ENCODE results near the gene NRXN3.

The NRXN3 gene

DNA sequence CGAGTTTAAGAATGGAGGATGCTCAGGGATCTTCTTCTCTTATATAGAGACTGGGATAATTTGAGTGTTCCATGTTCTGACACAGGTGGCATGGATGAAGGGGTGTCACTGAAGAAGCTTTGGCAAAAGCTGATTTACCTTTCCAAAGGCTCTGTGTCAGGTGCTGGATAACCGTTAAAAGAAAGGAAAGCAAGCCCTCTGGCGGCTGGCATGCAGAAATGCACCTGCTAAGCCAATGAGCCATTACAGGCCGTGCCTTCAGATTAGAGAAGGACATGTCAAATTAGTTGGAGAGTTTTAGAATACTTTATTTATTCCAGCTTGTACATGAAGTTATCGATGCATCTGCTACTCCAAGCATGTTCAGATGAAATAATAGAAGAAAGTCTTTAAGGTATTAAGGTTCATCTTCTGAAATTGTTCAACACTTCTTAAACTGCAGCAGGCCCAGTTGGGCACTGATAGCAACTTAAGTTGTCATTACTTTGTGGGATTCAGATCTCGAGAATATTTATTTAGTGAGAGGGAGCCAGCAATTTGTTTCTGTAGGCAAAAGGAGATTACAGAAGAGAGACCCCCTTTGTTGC lies 678.2 kb downstream of the NRXN3 start:
- peak; percentile 32 to 42 (median 38) for DNase-seq

DNA sequence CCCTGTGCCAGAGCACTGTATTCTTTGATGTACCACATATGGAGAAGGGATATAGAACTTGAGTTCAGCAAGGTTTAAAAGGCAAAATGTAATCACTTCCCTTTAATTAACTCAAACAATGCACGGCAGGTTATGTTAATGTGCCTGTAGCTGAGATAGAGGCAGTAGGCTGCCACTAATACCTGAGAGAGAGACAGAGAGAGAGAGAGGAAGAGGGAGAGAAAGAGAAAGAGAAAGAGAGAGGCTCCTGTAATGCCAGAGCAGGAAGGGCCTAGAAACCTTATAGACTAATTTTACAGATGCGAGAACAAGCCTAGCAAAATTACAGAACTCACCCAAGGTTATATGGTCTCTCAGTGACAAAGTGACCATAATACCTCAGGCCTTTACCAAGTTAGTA lies 679.8 kb downstream of the NRXN3 start:
- DNase-seq = no peak

GRCh38 chr14:78851189-78851588 lies 681.0 kb downstream of the NRXN3 start:
- no peak for DNase-seq

GRCh38 chr14:78852040-78852439 lies 681.9 kb downstream of the NRXN3 start:
- no peak for DNase-seq

- DNase-seq = no peak
These were observed 687.8 kb downstream of the NRXN3 start for GRCh38 chr14:78857974-78858373.

DNA sequence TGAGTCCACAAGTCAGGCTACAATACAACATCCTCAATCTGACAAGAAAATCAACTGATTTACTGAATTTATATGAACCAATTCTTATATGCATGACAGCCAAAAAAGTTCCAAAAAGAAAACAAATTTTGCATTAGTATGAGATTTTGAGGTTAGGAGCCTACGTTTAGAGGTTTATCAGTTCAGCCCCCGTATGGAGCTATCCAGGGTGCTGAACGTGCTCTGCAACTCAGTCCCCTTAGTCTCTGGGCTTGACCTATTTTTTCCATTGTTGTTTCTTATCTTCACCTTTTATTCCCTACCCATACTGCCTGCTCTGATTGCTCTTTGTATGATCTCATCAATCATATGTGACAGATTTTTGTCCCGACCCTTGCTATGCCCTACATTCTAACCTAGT lies 693.0 kb downstream of the NRXN3 start:
- peak; percentile 25 to 52 (median 37) for DNase-seq

DNA sequence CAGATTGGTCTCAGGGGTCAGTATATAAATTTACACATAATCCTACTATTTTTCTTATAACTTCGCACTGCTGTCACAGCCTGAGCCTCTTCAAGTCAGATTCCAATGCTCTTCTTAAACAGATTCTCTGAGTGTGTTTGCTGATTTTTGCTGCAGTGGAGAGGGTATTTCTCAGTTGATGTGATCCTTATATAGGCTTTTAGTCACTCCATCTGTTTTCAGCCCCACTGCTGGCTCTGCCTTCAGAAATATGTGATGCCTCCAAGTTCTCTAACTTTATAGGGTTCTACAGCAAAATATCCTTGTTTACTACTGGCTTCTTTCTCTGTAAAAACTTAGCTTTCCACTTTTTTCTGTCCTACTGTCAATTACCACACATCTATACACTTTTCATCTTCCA lies 702.7 kb downstream of the NRXN3 start:
- DNase-seq = no peak

DNA sequence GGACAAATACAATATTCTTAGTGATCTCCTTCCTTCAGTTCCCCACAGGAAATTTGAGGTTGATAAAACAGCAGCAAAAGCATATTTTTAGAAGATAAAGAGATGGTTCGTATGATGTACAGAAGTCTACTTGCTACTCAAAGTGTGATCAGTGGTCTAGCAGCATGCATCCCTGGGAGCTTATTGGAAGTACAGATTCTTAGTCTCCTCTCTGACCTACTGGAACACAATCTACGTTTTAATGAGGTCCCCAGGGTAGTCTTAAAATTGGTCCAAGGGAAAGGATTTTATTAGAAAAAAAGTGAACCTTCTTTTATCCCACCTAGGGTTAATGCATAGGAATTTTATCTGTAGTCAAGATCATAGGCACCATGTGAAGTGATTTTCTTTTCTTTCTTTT lies 703.4 kb downstream of the NRXN3 start:
- no peak for DNase-seq

DNA sequence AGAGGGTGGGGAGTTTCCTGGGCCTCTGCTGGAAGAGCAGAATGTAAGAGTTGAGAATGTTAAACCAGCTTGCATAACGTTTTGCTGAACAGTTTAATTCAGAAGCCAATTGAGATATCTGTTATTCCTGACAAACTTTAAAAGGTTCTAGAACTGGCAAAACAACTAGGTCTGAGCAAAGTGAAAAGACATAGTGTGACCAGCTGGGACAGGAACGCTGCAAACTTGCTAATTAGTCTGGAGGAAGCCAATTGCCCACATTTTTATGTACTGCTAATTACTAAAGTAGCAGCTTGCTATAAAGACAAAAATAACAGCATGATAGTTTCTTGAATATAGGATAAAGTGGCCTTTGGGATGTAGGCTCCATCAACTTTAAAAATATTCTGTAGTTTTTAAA lies 704.9 kb downstream of the NRXN3 start:
- no peak for DNase-seq

- no peak for DNase-seq
These were observed 715.7 kb downstream of the NRXN3 start for GRCh38 chr14:78885884-78886283.

- DNase-seq = no peak
These were observed 727.3 kb downstream of the NRXN3 start for GRCh38 chr14:78897443-78897842.

- peak; percentile 19 to 43 (median 28) for DNase-seq
These were observed 731.9 kb downstream of the NRXN3 start for GRCh38 chr14:78902010-78902623.

GRCh38 chr14:78904094-78904493 lies 733.9 kb downstream of the NRXN3 start:
- DNase-seq = no peak

DNA sequence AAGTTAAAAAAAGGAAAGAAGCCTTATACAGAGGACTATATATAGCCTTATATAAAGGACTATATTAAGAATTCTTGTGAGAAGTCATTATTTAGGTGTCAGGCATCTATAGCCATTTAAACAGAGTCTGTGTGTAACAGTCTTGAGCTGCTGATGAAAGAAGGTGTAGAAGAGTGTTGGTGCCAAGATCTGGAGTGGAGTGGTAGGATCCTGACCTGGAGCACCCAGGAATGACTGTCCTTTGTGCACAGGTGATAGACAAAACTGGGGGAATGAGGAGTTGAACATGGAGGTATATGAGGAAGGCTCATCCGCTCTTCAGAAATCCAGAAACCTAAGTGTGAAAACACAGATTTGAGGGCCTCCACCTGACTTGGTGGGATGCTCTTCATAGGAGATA lies 747.3 kb downstream of the NRXN3 start:
- DNase-seq = no peak

DNA sequence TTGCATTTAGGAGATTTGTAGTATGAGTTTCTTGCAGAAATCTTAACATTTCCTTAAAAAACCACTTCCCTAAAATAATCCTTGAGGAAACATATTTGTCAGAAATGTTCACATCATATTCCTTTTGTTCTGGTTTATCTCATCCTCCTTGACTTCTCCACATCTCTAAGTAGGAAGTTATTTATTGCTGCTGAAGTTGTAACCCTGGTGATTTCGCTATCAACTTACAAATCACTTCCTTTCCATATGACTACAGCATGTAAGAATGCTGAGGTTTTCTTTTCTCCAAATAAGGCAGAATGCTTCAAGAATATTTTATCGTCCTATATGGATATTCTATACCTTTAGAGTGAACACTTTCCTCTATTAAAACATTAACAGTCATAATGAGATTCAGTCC lies 751.7 kb downstream of the NRXN3 start:
- no peak for DNase-seq

DNA sequence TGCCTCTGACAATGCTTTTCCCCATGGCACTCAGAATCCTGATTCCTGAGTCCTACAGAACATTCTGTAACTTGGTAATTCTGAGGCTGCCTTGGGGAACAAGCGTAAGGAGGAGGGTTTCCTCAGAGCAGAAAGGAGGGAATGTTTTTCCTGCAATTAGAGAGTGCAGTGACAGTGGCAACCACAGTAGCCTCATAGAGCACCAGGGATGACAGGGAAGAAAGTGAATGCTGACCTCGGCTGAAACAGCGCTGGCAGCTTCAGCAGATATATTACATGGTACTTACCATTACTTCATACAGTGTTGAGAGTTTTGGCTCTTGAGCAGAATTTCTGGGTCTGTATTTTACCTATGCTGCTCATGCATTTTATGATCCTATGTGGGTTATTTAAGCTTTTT lies 757.1 kb downstream of the NRXN3 start:
- no peak for DNase-seq

DNA sequence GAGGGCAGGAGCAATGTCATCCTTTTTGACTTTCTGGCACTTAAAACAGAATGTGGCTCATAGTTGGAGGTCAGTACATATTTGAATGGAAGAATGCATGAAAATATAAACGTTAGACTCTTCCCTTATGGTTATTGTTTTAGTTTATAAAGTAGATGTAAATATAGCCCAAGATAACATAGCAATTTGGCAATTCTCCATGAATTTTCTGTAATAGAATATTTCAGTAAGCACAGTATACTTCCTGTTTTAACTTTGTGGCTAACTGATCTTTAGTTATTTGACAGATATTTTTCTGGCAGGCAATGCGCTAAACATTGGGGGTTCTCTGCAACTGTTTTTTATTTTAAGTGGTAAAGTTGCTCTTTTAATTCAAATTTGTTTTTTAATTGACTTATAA lies 763.0 kb downstream of the NRXN3 start:
- DNase-seq = no peak

- DNase-seq = peak; percentile 15 to 22 (median 19)
These were observed 763.9 kb downstream of the NRXN3 start for GRCh38 chr14:78933948-78934524.

DNA sequence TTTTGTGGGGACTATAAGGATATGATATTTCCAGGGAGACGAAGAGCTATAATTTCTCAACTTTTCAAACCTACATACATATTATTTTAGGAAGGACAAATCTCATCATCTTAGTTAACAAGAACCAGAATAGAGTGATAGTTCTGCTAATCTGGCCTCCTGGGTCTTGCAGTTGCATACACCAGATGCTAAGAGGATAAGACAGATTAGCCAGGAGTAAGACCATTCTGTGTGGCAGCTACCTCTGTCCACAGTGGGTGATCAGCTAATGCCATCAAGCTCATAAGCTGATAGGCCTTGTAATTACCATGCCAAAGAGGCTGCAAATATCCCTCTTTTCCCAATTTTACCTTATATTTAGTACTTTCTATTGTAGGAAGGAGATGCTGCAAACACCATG lies 776.8 kb downstream of the NRXN3 start:
- DNase-seq = no peak

GRCh38 chr14:78947681-78948080 lies 777.5 kb downstream of the NRXN3 start:
- no peak for DNase-seq

- DNase-seq = no peak
These were observed 780.5 kb downstream of the NRXN3 start for GRCh38 chr14:78950649-78951048.

- DNase-seq = no peak
These were observed 781.4 kb downstream of the NRXN3 start for GRCh38 chr14:78951602-78952001.

DNA sequence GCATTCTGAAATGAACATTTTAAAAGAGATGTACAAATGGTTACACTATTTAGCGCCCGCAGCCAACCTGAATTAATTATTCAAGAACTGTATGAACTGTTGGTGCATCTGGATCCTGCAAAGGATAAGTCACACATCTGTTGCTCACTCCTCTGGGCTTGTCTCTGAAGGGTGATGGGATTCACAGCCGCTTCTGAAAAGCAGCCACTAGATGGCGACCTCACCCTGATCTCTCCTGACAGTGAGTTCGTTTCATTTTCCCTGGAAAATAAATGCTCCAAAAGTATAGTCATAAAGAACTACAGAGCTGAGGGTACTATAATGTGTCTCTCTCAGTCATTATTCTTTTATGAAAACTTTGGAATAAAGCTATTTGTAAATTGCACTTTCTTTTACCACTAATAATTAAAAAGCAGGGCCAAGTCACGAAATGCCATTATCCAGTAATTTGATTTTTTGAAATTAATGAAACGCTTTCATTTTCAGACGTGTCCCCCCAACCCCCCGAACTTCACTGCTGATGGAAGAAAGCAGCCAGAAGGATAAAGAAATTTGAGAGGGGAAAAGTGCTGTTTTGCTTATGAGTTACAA lies 789.6 kb downstream of the NRXN3 start:
- DNase-seq = peak; percentile 71 to 81 (median 77)

DNA sequence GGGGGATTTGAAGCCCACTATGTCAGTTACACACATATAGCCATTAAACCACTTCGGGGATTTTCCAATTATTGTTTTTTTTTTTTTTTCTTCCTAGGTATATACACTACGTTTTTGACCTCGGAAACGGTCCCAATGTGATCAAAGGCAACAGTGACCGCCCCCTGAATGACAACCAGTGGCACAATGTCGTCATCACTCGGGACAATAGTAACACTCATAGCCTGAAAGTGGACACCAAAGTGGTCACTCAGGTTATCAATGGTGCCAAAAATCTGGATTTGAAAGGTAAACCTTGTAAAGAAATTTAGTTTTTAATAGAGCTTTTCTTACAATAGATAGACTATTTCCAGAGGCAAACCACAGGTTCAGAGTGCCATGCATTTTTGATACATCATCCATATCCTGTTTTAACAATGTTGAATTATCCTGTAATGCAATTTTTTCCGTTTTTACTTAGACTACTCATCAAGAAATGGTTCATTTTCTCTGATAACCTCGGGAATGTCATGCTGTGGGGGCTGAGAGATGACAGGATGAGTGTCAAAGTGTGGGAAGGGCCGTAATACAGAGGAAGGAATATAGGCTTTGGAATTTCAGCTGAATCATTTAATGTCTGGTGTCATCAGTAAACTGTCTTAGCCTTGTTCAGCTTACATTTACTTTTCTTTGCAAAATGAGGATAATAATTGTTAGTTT lies 797.1 kb downstream of the NRXN3 start:
- DNase-seq = no peak

All from suppressor macrophage treated with lipopolysaccharide for 1 hour (primary cell).